Measurements from ENCODE around the gene KRT15.
A peak's percentile ranks its signal among the peaks of the same experiment; 100 is the strongest.

KRT15 gene

GRCh38 chr17:41505809-41506767, 12.6 kb downstream of the KRT15 start:
- no peak for FAIRE-seq

DNA sequence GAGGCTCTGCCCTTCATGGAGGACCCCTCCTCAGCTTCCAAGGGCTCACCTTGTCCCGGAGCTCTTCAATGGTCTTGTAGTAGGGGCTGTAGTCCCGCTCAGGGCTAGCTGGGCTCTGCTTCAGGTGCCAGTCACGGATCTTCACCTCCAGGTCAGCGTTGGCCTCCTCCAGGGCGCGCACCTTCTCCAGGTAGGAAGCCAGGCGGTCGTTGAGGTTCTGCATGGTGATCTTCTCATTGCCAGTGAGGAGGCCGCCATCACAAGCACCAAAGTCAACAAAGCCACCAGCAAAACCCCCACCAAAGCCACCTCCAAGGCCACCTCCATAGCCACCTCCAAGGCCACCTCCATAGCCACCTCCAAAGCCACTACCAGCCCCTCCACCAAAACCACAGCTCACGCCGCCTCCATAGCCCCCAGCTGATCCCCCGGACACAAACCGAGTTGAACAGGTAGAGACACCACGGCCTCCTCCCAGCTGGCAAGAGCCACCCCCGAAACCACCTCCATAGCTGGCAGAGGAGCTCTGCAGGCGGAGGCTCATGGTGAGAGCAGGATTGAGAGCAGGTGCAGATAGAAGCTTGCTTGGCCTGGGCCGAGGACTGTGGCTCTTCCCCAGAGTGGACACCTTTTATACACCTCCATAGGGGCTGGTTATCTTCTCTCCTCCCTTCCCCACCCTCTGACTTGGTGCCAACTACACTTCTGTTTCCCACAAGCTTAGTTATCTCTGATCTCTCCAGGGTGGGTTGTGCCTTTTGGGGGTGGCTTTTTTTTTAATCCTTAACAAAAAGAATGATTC, 13.5 kb downstream of the KRT15 start, which contains the start of gene KRT13:
TSS of gene KRT13 (minus strand) at position 606 of the 802 bp plus-strand sequence. CDS start at position 544, 62 bp downstream.
- DNase-seq (ENCODE audit: low spot score) (no peak), FAIRE-seq (no peak)

More at GRCh38 chr17:41505809-41506767, 12.6 kb downstream of the KRT15 start:
- no peak for DNase-seq (ENCODE audit: low spot score)

DNA sequence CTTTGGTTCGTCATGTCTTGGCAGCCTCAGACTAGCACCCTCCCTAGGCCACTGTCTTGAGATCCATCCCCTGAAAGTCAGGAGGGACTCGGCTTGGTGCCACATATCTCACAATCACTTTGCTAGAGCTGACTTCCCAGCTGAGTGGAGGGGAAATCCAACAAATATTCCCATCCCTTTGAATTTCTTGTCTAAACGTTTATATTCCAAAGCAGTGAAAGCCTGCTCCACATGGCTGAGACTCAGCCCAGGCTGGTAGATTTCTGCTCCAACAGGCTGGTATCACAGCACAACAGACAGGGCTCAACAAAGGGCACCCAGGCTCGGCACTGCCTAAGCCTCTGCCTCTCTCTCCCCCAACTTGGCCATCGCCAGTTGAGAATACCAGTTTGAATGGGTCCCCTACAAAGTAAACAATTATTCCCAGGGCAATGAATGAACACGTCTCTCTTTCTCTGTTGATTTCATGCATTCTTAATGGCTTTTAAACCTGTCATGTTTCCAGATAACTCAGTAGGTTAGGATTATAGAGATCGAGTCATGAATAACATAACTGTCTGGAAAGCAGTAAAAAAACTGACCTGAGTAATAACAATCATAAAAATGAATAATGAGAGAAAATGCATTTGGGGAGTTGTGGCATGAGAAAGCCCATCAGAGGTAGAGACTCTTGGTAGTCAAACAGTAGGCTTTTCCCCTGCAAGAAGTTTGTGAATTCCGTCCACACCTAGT, 14.3 kb downstream of the KRT15 start:
- no peak for FAIRE-seq
- DNase-seq (ENCODE audit: low spot score) = no peak

DNA sequence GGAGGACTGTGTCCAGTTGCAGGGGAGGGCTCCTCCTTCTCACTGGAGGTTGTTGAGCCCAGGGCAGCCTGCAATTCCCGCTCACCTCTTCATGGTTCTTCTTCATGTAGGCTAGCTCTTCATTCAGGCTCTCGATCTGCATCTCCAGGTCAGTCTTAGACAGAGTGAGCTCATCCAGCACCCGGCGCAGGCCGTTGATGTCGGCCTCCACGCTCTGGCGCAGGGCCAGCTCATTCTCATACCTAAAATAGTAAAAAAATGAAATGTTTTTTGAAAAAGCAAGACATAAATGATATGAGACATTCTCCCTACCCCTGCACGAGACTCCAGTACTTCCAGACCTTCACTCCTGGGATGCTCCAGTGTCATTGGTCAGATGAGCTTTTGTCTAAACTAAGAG, 15.5 kb downstream of the KRT15 start:
- FAIRE-seq = no peak
- DNase-seq (ENCODE audit: low spot score) = no peak

DNA sequence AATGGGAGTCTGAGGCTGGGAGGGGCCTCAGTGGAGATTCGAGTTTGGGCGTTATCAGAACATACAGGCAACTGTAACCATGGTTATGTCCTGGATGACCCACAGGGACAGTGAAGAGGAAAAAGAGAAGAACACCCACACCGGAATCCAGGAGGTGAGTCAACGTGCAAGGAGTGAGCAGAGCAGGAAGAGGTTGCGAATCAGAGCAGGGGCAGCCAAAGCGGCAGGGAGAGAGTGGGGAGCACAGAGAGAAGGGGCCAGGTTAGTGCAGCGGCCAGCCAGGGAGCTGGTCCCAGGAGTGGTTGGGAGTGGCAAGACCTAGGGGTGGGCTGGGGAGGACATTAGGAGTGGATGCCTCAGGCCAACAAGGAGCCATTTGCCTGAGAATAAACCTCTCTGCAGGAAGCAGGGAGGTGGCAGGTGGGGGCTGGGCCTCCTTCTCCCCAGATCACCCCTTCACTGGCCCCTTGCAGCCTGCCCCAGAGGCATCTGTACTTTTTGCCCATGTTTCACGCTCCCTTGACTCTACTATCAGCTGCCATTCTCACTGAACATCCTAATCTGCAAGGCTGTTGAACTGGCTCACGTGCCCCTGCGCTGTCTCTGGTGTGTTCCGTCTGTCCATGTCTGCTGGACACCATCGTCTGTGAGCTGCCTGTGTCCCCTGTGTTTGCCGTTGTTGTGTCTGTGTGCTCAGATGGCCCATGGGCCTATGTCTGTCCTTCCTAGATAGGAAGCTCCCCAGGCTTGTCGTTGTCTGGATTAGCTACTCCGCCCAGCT, 18.4 kb downstream of the KRT15 start:
- FAIRE-seq (no peak), DNase-seq (ENCODE audit: low spot score) (peak; percentile 79)

- FAIRE-seq = no peak
Observed at GRCh38 chr17:41499714-41500113, 19.0 kb downstream of the KRT15 start.

GRCh38 chr17:41498276-41498675, 20.4 kb downstream of the KRT15 start:
- no peak for DNase-seq (ENCODE audit: low spot score)
- no peak for FAIRE-seq

More at GRCh38 chr17:41499714-41500113, 19.0 kb downstream of the KRT15 start:
- no peak for DNase-seq (ENCODE audit: low spot score)

GRCh38 chr17:41496803-41497484, 21.7 kb downstream of the KRT15 start:
- peak; percentile 83 for DNase-seq (ENCODE audit: low spot score)
- no peak for FAIRE-seq

DNA sequence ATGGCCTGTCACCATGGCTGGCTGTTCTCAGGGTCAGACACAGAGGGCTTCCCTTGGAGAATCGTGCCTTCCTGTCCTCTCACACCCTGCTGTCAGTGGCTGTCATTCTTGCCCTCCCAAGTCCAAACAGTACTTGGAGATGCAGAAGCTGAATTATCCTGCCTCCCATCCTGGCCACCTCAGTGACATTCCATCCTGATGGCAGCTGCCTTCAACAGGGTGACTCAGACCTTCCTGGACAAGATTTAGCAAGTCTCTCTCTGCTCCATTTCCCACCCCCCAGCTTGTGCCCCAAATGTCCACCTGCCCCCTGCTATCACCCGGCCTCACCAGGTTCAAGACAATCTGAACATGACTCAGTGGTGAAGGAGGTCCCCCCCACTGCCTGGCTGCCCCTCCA, 24.2 kb downstream of the KRT15 start:
- FAIRE-seq (peak; percentile 82), DNase-seq (ENCODE audit: low spot score) (peak; percentile 49)

DNA sequence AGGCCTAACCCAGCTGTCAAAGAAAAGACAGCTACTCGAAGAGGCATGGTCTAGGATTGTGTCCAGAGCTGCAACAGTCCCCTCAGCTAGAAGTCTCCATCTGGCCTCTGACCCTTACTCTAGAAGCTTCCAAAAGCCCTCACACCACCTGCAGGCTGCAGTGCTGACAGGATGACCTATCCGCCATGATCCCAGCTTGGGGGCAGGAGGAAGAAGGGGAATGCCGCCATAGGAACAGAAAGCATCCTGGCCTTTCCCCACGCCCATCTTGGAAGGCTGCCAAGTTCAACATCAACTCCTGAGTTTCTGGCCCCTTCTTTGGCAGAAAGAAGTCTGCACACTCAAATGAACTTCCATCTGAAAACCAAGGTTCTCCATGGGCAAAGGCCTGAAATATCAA, 25.9 kb downstream of the KRT15 start:
- no peak for FAIRE-seq

GRCh38 chr17:41492351-41492750, 26.3 kb downstream of the KRT15 start:
- DNase-seq (ENCODE audit: low spot score) (no peak), FAIRE-seq (no peak)

More for the DNA sequence above, 25.9 kb downstream of the KRT15 start:
- DNase-seq (ENCODE audit: low spot score) = no peak

DNA sequence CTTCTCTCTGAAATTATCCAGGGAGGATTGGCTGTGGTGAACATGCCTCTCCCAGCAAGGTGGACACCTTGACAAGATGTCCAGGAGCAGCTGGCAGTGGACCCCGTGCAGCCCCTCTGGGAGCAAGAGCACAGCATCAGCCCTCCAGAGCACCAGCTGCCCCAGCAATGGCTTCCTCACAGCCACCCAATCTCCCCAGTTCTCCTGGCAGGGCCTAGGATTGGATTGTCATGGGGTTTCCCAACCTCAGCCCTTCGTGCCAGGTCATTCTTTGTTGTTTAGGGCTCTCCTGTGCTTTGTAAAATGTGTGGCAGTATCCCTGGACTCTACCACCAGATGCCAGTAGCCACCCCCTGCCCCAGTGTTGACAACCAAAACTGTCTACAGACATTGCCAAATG, 27.2 kb downstream of the KRT15 start:
- FAIRE-seq = no peak
- no peak for DNase-seq (ENCODE audit: low spot score)

- FAIRE-seq (peak; percentile 63), DNase-seq (ENCODE audit: low spot score) (no peak)
Observed at GRCh38 chr17:41490000-41490990, 28.4 kb downstream of the KRT15 start.

GRCh38 chr17:41489531-41489930, 29.2 kb downstream of the KRT15 start, which contains the start of gene KRT36:
TSS of gene KRT36 (minus strand) at chr17:41489910. CDS start at chr17:41489864, 46 bp downstream.
- no peak for FAIRE-seq
- no peak for DNase-seq (ENCODE audit: low spot score)

DNA sequence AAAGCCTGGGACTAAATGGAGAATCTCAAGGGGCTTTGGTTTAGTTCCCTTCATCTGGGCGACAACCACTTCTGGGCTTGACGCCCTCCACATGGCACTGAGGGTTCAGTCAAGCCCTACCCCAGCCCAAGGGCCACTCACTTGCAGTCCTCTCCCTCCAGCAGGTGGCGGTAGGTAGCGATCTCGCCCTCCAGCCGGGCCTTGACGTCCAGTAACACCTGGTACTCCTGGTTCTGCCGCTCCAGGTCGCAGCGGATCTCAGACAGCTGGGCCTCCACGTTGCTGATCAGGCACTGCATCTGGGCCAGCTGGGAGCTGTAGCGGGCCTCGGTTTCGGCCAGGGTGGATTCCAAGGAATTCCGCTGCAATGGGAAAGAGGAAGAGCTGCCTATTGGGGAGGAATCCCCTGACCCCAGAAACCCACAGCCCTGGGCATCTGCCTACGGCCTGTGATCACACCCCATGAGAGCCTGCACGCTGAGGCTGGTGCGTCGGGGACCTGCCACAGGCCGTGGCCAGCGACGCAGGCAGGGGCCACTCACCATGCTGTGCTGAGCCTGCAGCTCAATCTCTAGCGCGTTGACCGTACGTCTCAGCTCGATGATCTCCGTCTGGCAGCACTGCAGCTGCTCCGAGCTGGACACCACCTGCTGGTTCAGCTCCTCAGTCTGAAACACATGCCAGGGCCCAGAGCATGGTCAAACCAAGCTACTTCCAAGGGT, 31.7 kb downstream of the KRT15 start:
- FAIRE-seq (peak; percentile 52), DNase-seq (ENCODE audit: low spot score) (no peak)

DNA sequence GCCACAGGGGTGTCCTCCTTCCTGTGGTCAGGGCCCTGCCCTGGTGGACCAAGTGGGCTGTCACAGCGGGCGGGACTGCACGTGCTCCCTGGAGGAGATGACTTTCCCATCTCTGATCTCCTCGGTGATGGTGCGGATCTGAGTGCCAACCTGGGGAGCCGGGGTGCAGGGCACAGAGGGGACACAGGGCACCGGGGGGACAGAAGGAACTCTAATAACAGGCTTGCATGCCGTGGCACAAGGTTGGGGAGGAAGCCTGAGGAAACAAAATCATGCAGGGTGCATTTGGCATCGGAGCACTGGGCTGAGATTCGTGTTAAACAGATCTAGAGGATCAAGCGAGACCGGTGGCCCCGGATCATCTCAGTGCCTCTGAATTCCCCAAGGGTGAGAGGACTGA, 32.4 kb downstream of the KRT15 start:
- DNase-seq (ENCODE audit: low spot score) (no peak), FAIRE-seq (no peak)

- no peak for FAIRE-seq
Observed at GRCh38 chr17:41484920-41485904, 33.5 kb downstream of the KRT15 start.

More at GRCh38 chr17:41484920-41485904, 33.5 kb downstream of the KRT15 start:
- no peak for DNase-seq (ENCODE audit: low spot score)
